HG03045 (cell line): ENCODE measurements around the gene TMEM203.
A peak's percentile ranks its signal among the peaks of the same experiment; 100 is the strongest.

Experiments
- ATAC-seq: cut with Tn5 transposase; IDR thresholded peaks from one replicate; pipeline ENCODE4 v1.9.1; 2021; ENCODE audit warnings: mild to moderate bottlenecking, moderate library complexity; ENCODE audit not compliant: unreplicated experiment

Gene TMEM203

GRCh38 chr9:137230705-137231371 lies 25.4 kb upstream of the TMEM203 start, which contains the start of gene SLC34A3:
SLC34A3 (plus strand) TSS chr9:137230901; CDS start chr9:137231703, 802 bp downstream.
- ATAC-seq, result no peak

GRCh38 chr9:137229903-137230704 lies 24.7 kb upstream of the TMEM203 start:
- no peak for ATAC-seq

- ATAC-seq, result no peak
Measured at GRCh38 chr9:137228968-137229896, 23.8 kb upstream of the TMEM203 start.

- ATAC-seq, result no peak
Measured at GRCh38 chr9:137228506-137228967, 23.1 kb upstream of the TMEM203 start.

- ATAC-seq, result no peak
Measured at GRCh38 chr9:137227853-137228505, 22.5 kb upstream of the TMEM203 start.

GRCh38 chr9:137227054-137227852 lies 21.8 kb upstream of the TMEM203 start, which contains the start of gene RNF224:
RNF224 (plus strand) TSS chr9:137227502; CDS start chr9:137228336, 834 bp downstream.
- no peak for ATAC-seq

- no peak for ATAC-seq
Measured at GRCh38 chr9:137226338-137227053, 21.0 kb upstream of the TMEM203 start.

- no peak for ATAC-seq
Measured at GRCh38 chr9:137225699-137226331, 20.4 kb upstream of the TMEM203 start.

- no peak for ATAC-seq
Measured at GRCh38 chr9:137224830-137225694, 19.6 kb upstream of the TMEM203 start, which contains the start of gene CYSRT1. CYSRT1 (plus strand) TSS chr9:137225174; CDS start chr9:137225622, 448 bp downstream.

- peak; percentile 73 for ATAC-seq
Measured at GRCh38 chr9:137223078-137223970, 17.9 kb upstream of the TMEM203 start.

- ATAC-seq, result no peak
Measured at GRCh38 chr9:137222190-137223077, 17.0 kb upstream of the TMEM203 start, which contains the start of gene RNF208. RNF208 (minus strand) TSS chr9:137222240; CDS start chr9:137221212, 1,028 bp downstream.

GRCh38 chr9:137221506-137222111 lies 16.2 kb upstream of the TMEM203 start:
- no peak for ATAC-seq

GRCh38 chr9:137221095-137221505 lies 15.7 kb upstream of the TMEM203 start:
- ATAC-seq, result no peak

GRCh38 chr9:137220317-137221094 lies 15.1 kb upstream of the TMEM203 start:
- no peak for ATAC-seq
